Measurements from ENCODE around the gene CEP112. TPM values are rescaled to one million over a fixed set of nuclear protein-coding genes. Genes with fewer than 3 reads are reported as not detected.

The CEP112 gene
- polyA plus RNA-seq, 1 donor (not counting 4 experiments of a cell fraction or from before 2014, with no cell fraction given): 2.6 TPM

DNA sequence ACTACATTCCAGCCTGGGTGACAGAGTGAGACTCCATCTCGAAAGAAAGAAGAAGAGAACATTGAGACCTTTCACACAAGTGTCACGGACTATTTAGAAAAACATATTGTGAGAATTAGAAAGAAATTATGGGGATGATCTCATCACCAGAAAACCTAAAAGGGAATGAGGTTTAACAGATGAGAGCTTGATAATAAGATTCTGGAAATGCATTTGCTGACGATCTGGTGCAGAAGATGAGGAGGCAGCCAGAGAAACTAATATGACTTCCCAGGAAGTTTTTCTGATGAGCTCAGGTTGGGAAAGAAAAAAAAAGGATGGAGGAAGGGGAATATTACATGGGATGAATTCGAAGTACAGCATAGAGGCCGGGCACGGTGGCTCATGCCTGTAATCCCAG is 48.1 kb upstream of the CEP112 start:
- no peak overlapping the region for H2AFZ ChIP-seq (ENCODE audit: control insufficient read depth, low read length)
- no peak overlapping the region for H3K9ac ChIP-seq (ENCODE audit: control insufficient read depth, extremely low read depth, insufficient read depth, low read length)
- peaks cover 11% of the 10 kb centered on the region for H3K4me1 ChIP-seq (ENCODE audit: control insufficient read depth, extremely low read depth, insufficient read depth, low read length)
- H3K36me3 ChIP-seq (ENCODE audit: control insufficient read depth in 2 of 2, extremely low read depth in 1 of 2, insufficient read depth in 2 of 2, low read length in 2 of 2): no peaks in the 10 kb centered on the region
- DNase-seq (ENCODE audit: low read depth, low spot score): no peak
- no peaks in the 10 kb centered on the region for H3K9me1 ChIP-seq (ENCODE audit: control insufficient read depth, extremely low read depth, insufficient read depth, low read length)
- dilution Hi-C loops (cut with MboI; ENCODE audit: extremely low pct_ligation_motif_present, low sequenced_read_pairs): no loop called here
- H3K27ac ChIP-seq (ENCODE audit: control insufficient read depth, insufficient read depth, low read length): no peak overlapping the region
- H3K4me2 ChIP-seq (ENCODE audit: control insufficient read depth, extremely low read depth, insufficient read depth, low read depth, low read length): no peak overlapping the region
- no peaks in the 10 kb centered on the region for H3K79me2 ChIP-seq (ENCODE audit: control insufficient read depth, insufficient read depth, low read length)
- TF ChIP-seq EZH2 (IDR thresholded peaks at IDR 0.05; ENCODE audit: low read length): no peak
- TF ChIP-seq, protein P1, sequence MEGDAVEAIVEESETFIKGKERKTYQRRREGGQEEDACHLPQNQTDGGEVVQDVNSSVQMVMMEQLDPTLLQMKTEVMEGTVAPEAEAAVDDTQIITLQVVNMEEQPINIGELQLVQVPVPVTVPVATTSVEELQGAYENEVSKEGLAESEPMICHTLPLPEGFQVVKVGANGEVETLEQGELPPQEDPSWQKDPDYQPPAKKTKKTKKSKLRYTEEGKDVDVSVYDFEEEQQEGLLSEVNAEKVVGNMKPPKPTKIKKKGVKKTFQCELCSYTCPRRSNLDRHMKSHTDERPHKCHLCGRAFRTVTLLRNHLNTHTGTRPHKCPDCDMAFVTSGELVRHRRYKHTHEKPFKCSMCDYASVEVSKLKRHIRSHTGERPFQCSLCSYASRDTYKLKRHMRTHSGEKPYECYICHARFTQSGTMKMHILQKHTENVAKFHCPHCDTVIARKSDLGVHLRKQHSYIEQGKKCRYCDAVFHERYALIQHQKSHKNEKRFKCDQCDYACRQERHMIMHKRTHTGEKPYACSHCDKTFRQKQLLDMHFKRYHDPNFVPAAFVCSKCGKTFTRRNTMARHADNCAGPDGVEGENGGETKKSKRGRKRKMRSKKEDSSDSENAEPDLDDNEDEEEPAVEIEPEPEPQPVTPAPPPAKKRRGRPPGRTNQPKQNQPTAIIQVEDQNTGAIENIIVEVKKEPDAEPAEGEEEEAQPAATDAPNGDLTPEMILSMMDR (optimal IDR thresholded peaks at IDR 0.05 in 1 of 3, IDR thresholded peaks at IDR 0.05 in 1 of 3, conservative IDR thresholded peaks at IDR 0.05 in 1 of 3; ENCODE audit: extremely low read depth in 1 of 3, insufficient read depth in 2 of 3, low read length in 3 of 3): no peak
- H3K9me3 ChIP-seq (ENCODE audit: control insufficient read depth, low read depth, low read length): no peaks in the 10 kb centered on the region
- no peaks in the 10 kb centered on the region for H4K20me1 ChIP-seq (ENCODE audit: control insufficient read depth, extremely low read depth, insufficient read depth, low read length)
- H3K4me3 ChIP-seq (ENCODE audit: control insufficient read depth in 2 of 3, extremely low read depth in 1 of 3, insufficient read depth in 2 of 3, low read depth in 1 of 3, low read length in 3 of 3): no peak overlapping the region
- FAIRE-seq: no peak
- no peaks in the 10 kb centered on the region for H3K27me3 ChIP-seq (ENCODE audit: control insufficient read depth, extremely low read depth, insufficient read depth, low read length)

DNA sequence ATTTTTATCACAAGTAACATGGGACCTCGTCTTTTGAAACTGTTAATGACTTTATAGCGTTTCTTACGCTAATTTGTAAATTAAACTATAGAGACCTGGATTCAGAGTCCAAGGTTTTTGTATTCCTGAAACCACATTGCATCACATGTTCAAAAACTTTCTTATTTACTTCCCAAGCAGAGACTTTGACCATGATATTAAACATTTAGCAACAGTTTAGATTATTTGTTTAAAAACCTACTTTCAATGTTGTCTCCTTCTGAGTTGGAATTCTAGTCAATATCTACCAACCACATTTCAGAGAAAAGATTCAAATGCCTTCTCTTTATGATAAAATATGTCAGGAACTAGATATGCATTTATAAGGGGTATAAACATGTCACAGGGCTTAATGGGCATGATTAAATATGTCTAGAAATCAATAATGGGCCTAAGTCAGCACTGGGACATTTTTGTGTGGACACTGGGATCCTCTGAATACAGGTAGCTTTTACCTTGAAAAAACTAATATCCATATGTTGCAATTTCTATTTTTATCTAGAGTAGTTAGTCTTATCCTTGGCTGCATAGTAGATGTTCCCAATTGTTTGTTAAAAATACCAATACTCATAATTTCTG is 43.6 kb upstream of the CEP112 start:
- H3K27me3 ChIP-seq (ENCODE audit: control insufficient read depth, extremely low read depth, insufficient read depth, low read length): no peaks in the 10 kb centered on the region
- FAIRE-seq (no peak), DNase-seq (ENCODE audit: low read depth, low spot score) (no peak)
- dilution Hi-C loops (cut with MboI; ENCODE audit: extremely low pct_ligation_motif_present, low sequenced_read_pairs): no loop called here
- no peaks in the 10 kb centered on the region for H3K9me3 ChIP-seq (ENCODE audit: control insufficient read depth, low read depth, low read length)
- H3K4me2 ChIP-seq (ENCODE audit: control insufficient read depth, extremely low read depth, insufficient read depth, low read depth, low read length): no peak overlapping the region
- no peaks in the 10 kb centered on the region for H4K20me1 ChIP-seq (ENCODE audit: control insufficient read depth, extremely low read depth, insufficient read depth, low read length)
- no peaks in the 10 kb centered on the region for H3K79me2 ChIP-seq (ENCODE audit: control insufficient read depth, insufficient read depth, low read length)
- peaks cover 3% of the 10 kb centered on the region for H3K4me1 ChIP-seq (ENCODE audit: control insufficient read depth, extremely low read depth, insufficient read depth, low read length)
- TF ChIP-seq, protein P1 (optimal IDR thresholded peaks at IDR 0.05 in 1 of 3, IDR thresholded peaks at IDR 0.05 in 1 of 3, conservative IDR thresholded peaks at IDR 0.05 in 1 of 3; ENCODE audit: extremely low read depth in 1 of 3, insufficient read depth in 2 of 3, low read length in 3 of 3): no peak
- TF ChIP-seq EZH2 (IDR thresholded peaks at IDR 0.05; ENCODE audit: low read length): no peak
- no peak overlapping the region for H2AFZ ChIP-seq (ENCODE audit: control insufficient read depth, low read length)
- no peak overlapping the region for H3K4me3 ChIP-seq (ENCODE audit: control insufficient read depth in 2 of 3, extremely low read depth in 1 of 3, insufficient read depth in 2 of 3, low read depth in 1 of 3, low read length in 3 of 3)
- no peaks in the 10 kb centered on the region for H3K9me1 ChIP-seq (ENCODE audit: control insufficient read depth, extremely low read depth, insufficient read depth, low read length)
- H3K36me3 ChIP-seq (ENCODE audit: control insufficient read depth in 2 of 2, extremely low read depth in 1 of 2, insufficient read depth in 2 of 2, low read length in 2 of 2): no peaks in the 10 kb centered on the region
- no peak overlapping the region for H3K27ac ChIP-seq (ENCODE audit: control insufficient read depth, insufficient read depth, low read length)
- no peak overlapping the region for H3K9ac ChIP-seq (ENCODE audit: control insufficient read depth, extremely low read depth, insufficient read depth, low read length)

All from keratinocyte (primary cell).